Measurements from ENCODE around the gene PRR23E.

The PRR23E gene

GRCh38 chr3:127222163-127222562, 29.2 kb downstream of the PRR23E start:
- DNase-seq (ENCODE audit: low read depth in 1 of 2, low spot score in 1 of 2): no peak

GRCh38 chr3:127222664-127223063, 29.7 kb downstream of the PRR23E start:
- DNase-seq (ENCODE audit: low read depth in 1 of 2, low spot score in 1 of 2): no peak

GRCh38 chr3:127224118-127224517, 31.2 kb downstream of the PRR23E start:
- DNase-seq (ENCODE audit: low read depth in 1 of 2, low spot score in 1 of 2): no peak

- no peak for DNase-seq (ENCODE audit: low read depth in 1 of 2, low spot score in 1 of 2)
These were observed 33.5 kb downstream of the PRR23E start for GRCh38 chr3:127226457-127226856.

GRCh38 chr3:127226946-127227842, 34.3 kb downstream of the PRR23E start:
- DNase-seq (ENCODE audit: low read depth in 1 of 2, low spot score in 1 of 2): no peak

- no peak for DNase-seq (ENCODE audit: low read depth in 1 of 2, low spot score in 1 of 2)
These were observed 35.9 kb downstream of the PRR23E start for GRCh38 chr3:127228866-127229265.

GRCh38 chr3:127233371-127233770, 40.4 kb downstream of the PRR23E start:
- DNase-seq (ENCODE audit: low read depth in 1 of 2, low spot score in 1 of 2): no peak

- DNase-seq (ENCODE audit: low read depth in 1 of 2, low spot score in 1 of 2): no peak
These were observed 41.8 kb downstream of the PRR23E start for GRCh38 chr3:127234778-127235177.

GRCh38 chr3:127235706-127236105, 42.8 kb downstream of the PRR23E start:
- no peak for DNase-seq (ENCODE audit: low read depth in 1 of 2, low spot score in 1 of 2)

GRCh38 chr3:127237835-127238234, 44.9 kb downstream of the PRR23E start:
- DNase-seq (ENCODE audit: low read depth in 1 of 2, low spot score in 1 of 2): no peak

GRCh38 chr3:127238602-127239001, 45.7 kb downstream of the PRR23E start:
- no peak for DNase-seq (ENCODE audit: low read depth in 1 of 2, low spot score in 1 of 2)

GRCh38 chr3:127247292-127247691, 54.4 kb downstream of the PRR23E start:
- DNase-seq (ENCODE audit: low read depth in 1 of 2, low spot score in 1 of 2): no peak

Data from stimulated activated CD4-positive, alpha-beta T cell treated with anti-CD3 and anti-CD28 coated beads, Interleukin-15, amount 100 ng/mL, for 1 hour (primary cell).